ENCODE data around the gene CRHR2.

The CRHR2 gene

DNA sequence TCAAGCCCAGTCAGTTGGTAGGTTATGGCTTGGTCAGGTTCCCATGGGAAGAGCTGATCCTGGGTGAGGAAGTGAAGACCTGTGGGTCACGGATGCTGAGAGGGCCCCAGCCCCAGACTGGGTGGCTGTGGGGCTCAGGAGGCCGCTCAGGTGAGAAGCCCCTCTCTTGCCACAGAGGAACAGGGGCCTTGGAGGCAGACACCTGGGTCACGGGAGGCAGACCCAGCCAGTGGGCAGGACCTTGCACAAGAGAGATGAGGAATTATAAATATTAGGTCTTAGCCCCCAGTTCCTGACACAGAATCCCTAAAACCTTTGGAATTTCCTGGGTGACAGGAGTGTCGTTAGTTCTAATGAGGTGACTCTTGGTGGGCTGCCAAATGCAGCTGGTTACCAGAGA, 10.6 kb upstream of the CRHR2 start:
- Histone ChIP-seq H4K20me1 (ENCODE audit: control insufficient read depth, insufficient read depth, low read depth, low read length) (no peaks in the 10 kb centered on the region), H3K9me3 (ENCODE audit: control insufficient read depth, insufficient read depth, low read length) (no peaks in the 10 kb centered on the region), H3K79me2 (ENCODE audit: control insufficient read depth, low read length) (no peaks in the 10 kb centered on the region), H3K27ac (ENCODE audit: low read depth, low read length) (no peak overlapping the region), H3K4me3 (ENCODE audit: low read length) (no peak overlapping the region), H3K4me1 (ENCODE audit: control insufficient read depth, low read length) (no peaks in the 10 kb centered on the region), H3K36me3 (ENCODE audit: control insufficient read depth, low read length) (no peaks in the 10 kb centered on the region), H3F3A (ENCODE audit: control insufficient read depth, insufficient read depth) (no peaks in the 10 kb centered on the region), H3K27me3 (ENCODE audit: control insufficient read depth, low read length) (peaks cover 3% of the 10 kb centered on the region; the same call in 1 of the 2 replicates), H3K9me2 (replicated peaks; ENCODE audit: control insufficient read depth, low read length) (no peaks in the 10 kb centered on the region), H3K4me2 (ENCODE audit: low read length) (no peak overlapping the region)
- TF ChIP-seq, protein P1, sequence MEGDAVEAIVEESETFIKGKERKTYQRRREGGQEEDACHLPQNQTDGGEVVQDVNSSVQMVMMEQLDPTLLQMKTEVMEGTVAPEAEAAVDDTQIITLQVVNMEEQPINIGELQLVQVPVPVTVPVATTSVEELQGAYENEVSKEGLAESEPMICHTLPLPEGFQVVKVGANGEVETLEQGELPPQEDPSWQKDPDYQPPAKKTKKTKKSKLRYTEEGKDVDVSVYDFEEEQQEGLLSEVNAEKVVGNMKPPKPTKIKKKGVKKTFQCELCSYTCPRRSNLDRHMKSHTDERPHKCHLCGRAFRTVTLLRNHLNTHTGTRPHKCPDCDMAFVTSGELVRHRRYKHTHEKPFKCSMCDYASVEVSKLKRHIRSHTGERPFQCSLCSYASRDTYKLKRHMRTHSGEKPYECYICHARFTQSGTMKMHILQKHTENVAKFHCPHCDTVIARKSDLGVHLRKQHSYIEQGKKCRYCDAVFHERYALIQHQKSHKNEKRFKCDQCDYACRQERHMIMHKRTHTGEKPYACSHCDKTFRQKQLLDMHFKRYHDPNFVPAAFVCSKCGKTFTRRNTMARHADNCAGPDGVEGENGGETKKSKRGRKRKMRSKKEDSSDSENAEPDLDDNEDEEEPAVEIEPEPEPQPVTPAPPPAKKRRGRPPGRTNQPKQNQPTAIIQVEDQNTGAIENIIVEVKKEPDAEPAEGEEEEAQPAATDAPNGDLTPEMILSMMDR (IDR thresholded peaks at IDR 0.05; ENCODE audit: low read depth, low read length, poor library complexity, severe bottlenecking) = no peak
- no peak for TF ChIP-seq EZH2phosphoT487 (IDR thresholded peaks at IDR 0.05; ENCODE audit: borderline replicate concordance, low read length)

DNA sequence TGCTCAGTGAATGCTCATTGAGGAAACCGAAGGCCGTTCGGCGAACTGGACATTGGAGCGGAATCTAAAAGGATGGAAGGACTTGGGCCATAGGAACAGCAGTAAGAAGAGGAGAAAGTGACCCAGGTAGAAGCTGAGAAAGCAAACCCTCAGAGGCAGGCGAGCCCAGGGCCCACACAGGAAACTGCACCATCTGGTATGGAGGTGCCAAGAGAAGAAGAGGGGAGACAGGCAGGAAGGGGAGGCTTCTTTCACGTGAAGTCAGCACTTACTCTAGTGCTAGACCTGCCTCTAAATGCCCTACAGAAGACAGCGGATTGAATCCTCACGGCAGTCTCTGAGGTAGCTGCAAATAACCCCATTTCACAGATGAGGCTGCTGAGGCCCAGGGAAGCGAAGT, 10.2 kb upstream of the CRHR2 start:
- H3K27me3 ChIP-seq (ENCODE audit: control insufficient read depth, low read length) = peaks cover 3% of the 10 kb centered on the region; the same call in 1 of the 2 replicates
- TF ChIP-seq, protein P1 (IDR thresholded peaks at IDR 0.05; ENCODE audit: low read depth, low read length, poor library complexity, severe bottlenecking) = no peak
- no peak for TF ChIP-seq EZH2phosphoT487 (IDR thresholded peaks at IDR 0.05; ENCODE audit: borderline replicate concordance, low read length)

DNA sequence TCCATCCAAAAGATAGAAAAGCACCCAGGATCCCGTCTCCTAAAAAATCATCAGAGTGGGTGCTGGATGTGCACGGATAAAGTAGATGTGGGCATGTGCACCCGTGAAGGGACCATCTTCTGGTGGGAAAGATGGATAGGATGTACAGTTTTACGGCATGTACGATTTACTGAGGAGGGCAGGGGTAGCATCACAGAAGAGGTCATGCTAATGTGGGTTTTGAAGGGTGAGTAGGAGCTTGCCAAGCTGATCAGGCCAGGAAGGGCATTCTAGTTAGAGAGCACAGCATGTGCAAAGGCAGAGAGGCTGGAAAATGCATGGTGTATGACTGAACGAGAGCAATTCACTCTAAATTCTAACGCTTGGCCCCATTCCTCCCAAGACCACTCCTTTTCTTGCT, 7.8 kb upstream of the CRHR2 start:
- Histone ChIP-seq H3K27ac (ENCODE audit: low read depth, low read length) (no peak overlapping the region), H3F3A (ENCODE audit: control insufficient read depth, insufficient read depth) (no peaks in the 10 kb centered on the region), H3K9me3 (ENCODE audit: control insufficient read depth, insufficient read depth, low read length) (no peaks in the 10 kb centered on the region), H3K79me2 (ENCODE audit: control insufficient read depth, low read length) (no peaks in the 10 kb centered on the region), H4K20me1 (ENCODE audit: control insufficient read depth, insufficient read depth, low read depth, low read length) (no peaks in the 10 kb centered on the region), H3K36me3 (ENCODE audit: control insufficient read depth, low read length) (no peaks in the 10 kb centered on the region), H3K4me2 (ENCODE audit: low read length) (no peak overlapping the region), H3K4me3 (ENCODE audit: low read length) (no peak overlapping the region), H3K27me3 (ENCODE audit: control insufficient read depth, low read length) (no peaks in the 10 kb centered on the region), H3K9me2 (replicated peaks; ENCODE audit: control insufficient read depth, low read length) (no peaks in the 10 kb centered on the region), H3K4me1 (ENCODE audit: control insufficient read depth, low read length) (no peaks in the 10 kb centered on the region)
- no peak for TF ChIP-seq EZH2phosphoT487 (IDR thresholded peaks at IDR 0.05; ENCODE audit: borderline replicate concordance, low read length)
- TF ChIP-seq, protein P1 (IDR thresholded peaks at IDR 0.05; ENCODE audit: low read depth, low read length, poor library complexity, severe bottlenecking) = no peak

More for the DNA sequence above, 10.2 kb upstream of the CRHR2 start:
- Histone ChIP-seq H3K27ac (ENCODE audit: low read depth, low read length) (no peak overlapping the region), H3K4me3 (ENCODE audit: low read length) (no peak overlapping the region), H3F3A (ENCODE audit: control insufficient read depth, insufficient read depth) (no peaks in the 10 kb centered on the region), H3K9me3 (ENCODE audit: control insufficient read depth, insufficient read depth, low read length) (no peaks in the 10 kb centered on the region), H3K4me2 (ENCODE audit: low read length) (no peak overlapping the region), H4K20me1 (ENCODE audit: control insufficient read depth, insufficient read depth, low read depth, low read length) (no peaks in the 10 kb centered on the region), H3K9me2 (replicated peaks; ENCODE audit: control insufficient read depth, low read length) (no peaks in the 10 kb centered on the region), H3K4me1 (ENCODE audit: control insufficient read depth, low read length) (no peaks in the 10 kb centered on the region), H3K79me2 (ENCODE audit: control insufficient read depth, low read length) (no peaks in the 10 kb centered on the region), H3K36me3 (ENCODE audit: control insufficient read depth, low read length) (no peaks in the 10 kb centered on the region)

Data from DOHH2 (cell line).